GM23338 (cell line): Measurements from ENCODE around the gene MDM2.

Experiments used
- EZH2 ChIP-seq: fragments of 200-600 bp; sonication (generic); IDR thresholded peaks from one replicate; pipeline ENCODE4 v1.8.0; 2017; ENCODE audit warnings: antibody characterized with exemption, mild to moderate bottlenecking, low read depth; ENCODE audit not compliant: unreplicated experiment
- EZH2phosphoT487 ChIP-seq: fragments of 200-600 bp; sonication (generic); IDR thresholded peaks from one replicate; pipeline ENCODE4 v1.8.1; 2018; ENCODE audit warnings: antibody characterized with exemption; ENCODE audit not compliant: unreplicated experiment
- ZNF114 ChIP-seq: fragments of 250-450 bp; sonication (Bioruptor Pico); IDR thresholded peaks from 2 replicates; pipeline ENCODE4 v1.5.0; 2020; ENCODE audit warnings: mild to moderate bottlenecking, moderate library complexity
- TF ChIP-seq, protein P1 (sequence below), 2 experiments: fragments of 200-600 bp in 1 of 2; sonication (generic) in 1 of 2; conservative IDR thresholded peaks; 2 replicates each; pipeline versions ENCODE4 v1.5.1 to v1.6.1; 2016 to 2017; ENCODE audit warnings: antibody characterized with exemption in 2 of 2, low read depth in 2 of 2, mild to moderate bottlenecking in 2 of 2, moderate library complexity in 1 of 2

DNA sequence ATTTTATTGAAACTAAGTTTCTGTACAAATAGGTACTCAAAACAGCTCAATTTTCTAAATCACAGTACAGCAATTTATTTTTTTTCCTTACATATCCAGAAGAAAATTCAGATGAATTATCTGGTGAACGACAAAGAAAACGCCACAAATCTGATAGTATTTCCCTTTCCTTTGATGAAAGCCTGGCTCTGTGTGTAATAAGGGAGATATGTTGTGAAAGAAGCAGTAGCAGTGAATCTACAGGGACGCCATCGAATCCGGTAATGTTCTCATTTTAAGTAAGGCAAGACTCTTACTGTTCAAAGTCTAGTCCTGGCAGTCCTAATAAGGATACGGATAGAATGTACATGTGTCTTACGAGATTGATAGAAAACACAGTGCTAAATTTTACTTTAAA, 20.7 kb downstream of the MDM2 start:
- TF ChIP-seq, protein P1, sequence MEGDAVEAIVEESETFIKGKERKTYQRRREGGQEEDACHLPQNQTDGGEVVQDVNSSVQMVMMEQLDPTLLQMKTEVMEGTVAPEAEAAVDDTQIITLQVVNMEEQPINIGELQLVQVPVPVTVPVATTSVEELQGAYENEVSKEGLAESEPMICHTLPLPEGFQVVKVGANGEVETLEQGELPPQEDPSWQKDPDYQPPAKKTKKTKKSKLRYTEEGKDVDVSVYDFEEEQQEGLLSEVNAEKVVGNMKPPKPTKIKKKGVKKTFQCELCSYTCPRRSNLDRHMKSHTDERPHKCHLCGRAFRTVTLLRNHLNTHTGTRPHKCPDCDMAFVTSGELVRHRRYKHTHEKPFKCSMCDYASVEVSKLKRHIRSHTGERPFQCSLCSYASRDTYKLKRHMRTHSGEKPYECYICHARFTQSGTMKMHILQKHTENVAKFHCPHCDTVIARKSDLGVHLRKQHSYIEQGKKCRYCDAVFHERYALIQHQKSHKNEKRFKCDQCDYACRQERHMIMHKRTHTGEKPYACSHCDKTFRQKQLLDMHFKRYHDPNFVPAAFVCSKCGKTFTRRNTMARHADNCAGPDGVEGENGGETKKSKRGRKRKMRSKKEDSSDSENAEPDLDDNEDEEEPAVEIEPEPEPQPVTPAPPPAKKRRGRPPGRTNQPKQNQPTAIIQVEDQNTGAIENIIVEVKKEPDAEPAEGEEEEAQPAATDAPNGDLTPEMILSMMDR (conservative IDR thresholded peaks at IDR 0.05; ENCODE audit: low read depth in 2 of 2): no peak
- TF ChIP-seq EZH2phosphoT487: no peak
- no peak for TF ChIP-seq EZH2
- TF ChIP-seq ZNF114 (CRISPR knock-in tag): no peak
